Choroid plexus epithelial cell (primary cell): Measurements from ENCODE around the gene MYOZ1.
A peak's percentile ranks its signal among the peaks of the same experiment; 100 is the strongest.
"Not testable (repeated sequence)": the region's sequence is repeated elsewhere in the genome, so short reads cannot be mapped to it uniquely, and the experiment has no call there.

ENCODE experiments used
- DNase-seq: peaks from one replicate; pipeline ENCODE4 v3.0.0-alpha.2; 2010; ENCODE audit warnings: low read depth
- H3K4me3 ChIP-seq: 2 replicates; pipeline ENCODE4 v1.5.1; 2011; ENCODE audit warnings: low read depth, mild to moderate bottlenecking, control low read depth, low read length, moderate library complexity
- CTCF ChIP-seq: conservative IDR thresholded peaks from 2 replicates; pipeline ENCODE4 v1.5.1; 2011; ENCODE audit warnings: low read depth, mild to moderate bottlenecking, control low read depth, inconsistent platforms, low read length, moderate library complexity

The MYOZ1 gene

GRCh38 chr10:73641328-73642060 is at the start of gene MYOZ1:
TSS of gene MYOZ1 (minus strand) at chr10:73641474. CDS start at chr10:73640017, 1,457 bp downstream.
- no peak for TF ChIP-seq CTCF
- H3K4me3 ChIP-seq, result no peak within 1 kb of the TSS
- DNase-seq, result peak; percentile 35

DNA sequence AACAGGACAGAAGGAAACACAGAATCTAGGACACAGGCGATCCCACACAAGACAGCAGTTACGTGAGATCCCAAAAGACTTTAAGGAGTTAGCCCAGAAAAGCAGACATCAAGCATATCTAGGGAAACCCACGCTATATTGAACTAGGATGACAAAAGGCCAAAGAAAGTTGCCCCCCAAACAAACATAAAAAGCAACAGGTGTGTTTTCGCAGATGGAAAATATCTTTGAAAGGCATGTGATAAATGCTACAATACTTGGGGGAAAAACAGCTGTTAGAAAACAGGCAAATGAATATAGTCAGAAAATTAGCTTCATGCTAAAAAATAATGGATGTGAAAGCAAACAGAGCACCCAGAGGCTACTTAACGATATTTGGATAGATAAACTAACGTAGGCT is 49.5 kb upstream of the MYOZ1 start:
- not testable (repeated sequence) for DNase-seq, H3K4me3 ChIP-seq

DNA sequence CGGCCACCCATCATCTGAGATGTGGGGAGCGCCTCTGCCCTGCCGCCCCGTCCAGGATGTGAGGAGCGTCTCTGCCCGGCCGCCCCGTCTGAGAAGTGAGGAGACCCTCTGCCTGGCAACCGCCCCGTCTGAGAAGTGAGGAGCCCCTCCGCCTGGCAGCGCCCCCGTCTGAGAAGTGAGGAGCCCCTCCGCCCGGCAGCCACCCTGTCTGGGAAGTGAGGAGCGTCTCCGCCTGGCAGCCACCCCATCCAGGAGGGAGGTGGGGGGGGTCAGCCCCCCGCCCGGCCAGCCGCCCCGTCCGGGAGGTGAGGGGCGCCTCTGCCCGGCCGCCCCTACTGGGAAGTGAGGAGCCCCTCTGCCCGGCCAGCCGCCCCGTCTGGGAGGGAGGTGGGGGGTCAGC is 48.3 kb upstream of the MYOZ1 start:
- DNase-seq, H3K4me3 ChIP-seq: not testable (repeated sequence)

DNA sequence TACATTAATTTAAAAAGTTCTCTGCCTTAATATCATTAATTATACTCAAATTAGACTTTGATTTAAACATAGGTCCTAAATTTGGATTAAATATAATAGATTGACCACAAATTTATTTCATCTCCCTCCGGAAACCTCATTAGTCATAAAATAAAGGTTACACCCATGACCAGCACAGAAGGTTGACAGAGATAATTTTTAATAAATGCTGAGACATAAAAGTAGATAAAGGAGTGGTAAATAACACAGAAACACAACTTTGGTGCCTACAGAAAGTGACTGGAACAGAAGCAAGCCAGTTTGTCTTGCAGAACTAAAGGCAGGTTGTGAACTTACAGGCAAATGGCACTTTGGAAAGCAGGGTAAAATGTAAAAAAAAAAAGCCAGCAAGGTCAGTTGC is 46.4 kb upstream of the MYOZ1 start:
- not testable (repeated sequence) for H3K4me3 ChIP-seq, DNase-seq

- H3K4me3 ChIP-seq, DNase-seq: not testable (repeated sequence)
Observed at GRCh38 chr10:73674546-73674945, 33.3 kb upstream of the MYOZ1 start.

- H3K4me3 ChIP-seq, result not testable (repeated sequence)
Observed at GRCh38 chr10:73668378-73668777, 27.1 kb upstream of the MYOZ1 start.

GRCh38 chr10:73666153-73666809 is 25.0 kb upstream of the MYOZ1 start:
- not testable (repeated sequence) for DNase-seq

More at GRCh38 chr10:73668378-73668777, 27.1 kb upstream of the MYOZ1 start:
- DNase-seq, result not testable (repeated sequence)

GRCh38 chr10:73665581-73665980 is 24.3 kb upstream of the MYOZ1 start:
- not testable (repeated sequence) for DNase-seq, H3K4me3 ChIP-seq

More at GRCh38 chr10:73666153-73666809, 25.0 kb upstream of the MYOZ1 start:
- H3K4me3 ChIP-seq, result not testable (repeated sequence)

DNA sequence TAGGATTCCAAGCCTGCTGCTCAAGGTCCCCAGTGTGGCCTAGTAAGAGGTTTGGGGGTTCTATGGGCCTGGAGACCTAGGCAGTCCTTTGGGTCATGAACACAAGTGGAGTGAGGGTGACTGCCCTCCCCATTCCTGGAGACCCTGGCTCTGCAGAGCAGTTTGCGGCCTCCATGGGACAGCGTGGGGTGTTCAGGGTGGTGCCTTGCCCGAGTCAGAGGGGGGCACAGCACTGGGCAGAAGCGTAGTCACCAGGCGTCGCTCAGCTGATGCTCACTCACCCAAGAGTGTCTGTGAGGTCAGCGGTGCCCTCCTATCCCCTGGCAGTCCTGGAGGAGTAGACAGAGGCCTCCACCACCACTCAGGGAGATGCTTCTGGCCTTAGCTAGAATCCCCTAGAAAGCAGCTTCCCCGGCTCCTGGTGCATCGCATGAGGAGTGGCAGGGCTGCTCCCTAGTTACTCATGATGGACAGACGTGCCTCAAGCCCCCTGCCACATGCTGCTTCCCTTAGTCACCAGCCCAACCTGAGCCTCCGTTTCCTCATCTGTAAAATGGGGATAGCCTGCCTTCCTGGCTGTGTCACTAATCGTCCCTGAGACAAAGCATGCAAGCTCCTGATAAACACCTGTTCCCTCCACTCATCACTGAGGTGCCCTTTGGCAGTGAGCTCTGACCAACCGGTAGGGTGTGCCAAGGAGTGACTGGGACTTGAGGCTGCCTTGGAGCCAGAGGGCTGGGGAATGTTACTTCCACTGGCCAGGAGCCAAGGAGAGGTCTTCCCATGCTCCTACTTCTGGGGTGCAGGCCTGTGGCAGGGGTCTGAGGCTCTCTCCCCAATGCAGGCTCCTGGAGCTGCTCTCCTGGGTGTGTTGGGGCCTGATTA is 23.1 kb upstream of the MYOZ1 start:
- DNase-seq, H3K4me3 ChIP-seq: not testable (repeated sequence)

- H3K4me3 ChIP-seq, DNase-seq: not testable (repeated sequence)
Observed at GRCh38 chr10:73663621-73664020, 22.3 kb upstream of the MYOZ1 start.

DNA sequence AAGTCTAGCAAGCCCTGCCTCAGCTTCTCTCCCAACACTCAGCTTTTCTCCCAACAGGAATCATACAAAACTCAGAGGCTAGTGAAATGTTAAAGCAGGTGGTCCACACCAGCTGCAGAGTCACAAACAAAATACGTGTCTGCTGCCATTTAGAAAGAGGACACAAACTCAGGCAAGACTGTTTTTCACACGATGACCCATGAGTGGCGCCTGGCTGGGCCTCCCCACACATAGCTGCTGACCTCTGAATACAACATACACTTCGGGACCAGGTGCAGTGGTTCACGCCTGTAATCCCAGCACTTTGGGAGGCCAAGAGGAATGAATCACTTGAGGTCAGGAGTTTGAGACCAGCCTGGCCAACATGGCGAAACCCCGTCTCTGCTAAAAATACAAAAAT is 21.4 kb upstream of the MYOZ1 start:
- DNase-seq, H3K4me3 ChIP-seq: not testable (repeated sequence)

DNA sequence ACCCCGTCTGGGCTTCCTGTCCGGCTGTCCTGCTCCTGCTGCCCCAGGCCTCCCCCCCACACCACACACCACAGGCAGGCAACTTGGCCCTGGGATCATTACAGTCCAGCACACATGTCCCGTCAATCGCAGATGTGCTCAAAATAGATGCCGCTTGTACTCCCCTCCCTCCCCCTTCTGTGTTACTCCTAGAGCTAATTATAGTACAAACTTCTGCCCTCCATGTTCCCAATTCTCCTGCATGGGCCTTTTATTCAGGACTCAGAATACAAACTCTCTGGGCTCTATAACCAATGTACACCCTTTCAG is 14.7 kb upstream of the MYOZ1 start, which contains the start of gene SYNPO2L:
Gene SYNPO2L (minus strand): TSS at position 40 of the 309 bp plus-strand sequence. CDS start 107 bp downstream, outside the sequence.
- no peak for TF ChIP-seq CTCF

More for the DNA sequence above, 14.7 kb upstream of the MYOZ1 start, which contains the start of gene SYNPO2L:
- no peak within 1 kb of the TSS for H3K4me3 ChIP-seq
- DNase-seq, result no peak
